ENCODE measurements around the gene PDCD2L.
A peak's percentile ranks its signal among the peaks of the same experiment; 100 is the strongest.

PDCD2L gene

DNA sequence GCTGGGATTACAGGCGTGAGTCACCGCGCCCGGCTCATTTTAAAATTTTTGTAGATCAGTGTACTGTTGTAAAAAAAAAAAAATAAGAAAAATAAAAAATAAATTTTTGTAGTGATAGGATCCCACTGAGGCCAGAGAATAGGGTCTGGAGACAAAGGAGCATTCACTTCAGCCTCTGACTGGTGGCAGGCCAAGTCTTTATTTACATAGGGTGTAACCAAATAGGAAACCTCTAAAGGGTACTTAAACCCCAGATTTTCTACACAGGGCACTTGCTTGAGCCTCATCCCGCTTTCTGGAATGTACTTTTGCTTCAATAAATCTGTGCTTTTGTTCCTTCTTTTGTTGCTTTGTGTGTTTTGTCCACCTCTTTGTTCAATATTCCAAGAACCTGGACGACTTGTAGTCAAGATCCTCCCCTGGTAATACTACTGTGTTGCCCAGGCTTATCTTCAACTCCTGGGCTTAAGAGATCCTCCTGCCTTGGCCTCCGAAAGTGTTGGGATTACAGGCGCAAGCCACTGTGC, 2.1 kb upstream of the PDCD2L start:
- no peak overlapping the region for H3K27ac ChIP-seq
- TF ChIP-seq, protein P1, sequence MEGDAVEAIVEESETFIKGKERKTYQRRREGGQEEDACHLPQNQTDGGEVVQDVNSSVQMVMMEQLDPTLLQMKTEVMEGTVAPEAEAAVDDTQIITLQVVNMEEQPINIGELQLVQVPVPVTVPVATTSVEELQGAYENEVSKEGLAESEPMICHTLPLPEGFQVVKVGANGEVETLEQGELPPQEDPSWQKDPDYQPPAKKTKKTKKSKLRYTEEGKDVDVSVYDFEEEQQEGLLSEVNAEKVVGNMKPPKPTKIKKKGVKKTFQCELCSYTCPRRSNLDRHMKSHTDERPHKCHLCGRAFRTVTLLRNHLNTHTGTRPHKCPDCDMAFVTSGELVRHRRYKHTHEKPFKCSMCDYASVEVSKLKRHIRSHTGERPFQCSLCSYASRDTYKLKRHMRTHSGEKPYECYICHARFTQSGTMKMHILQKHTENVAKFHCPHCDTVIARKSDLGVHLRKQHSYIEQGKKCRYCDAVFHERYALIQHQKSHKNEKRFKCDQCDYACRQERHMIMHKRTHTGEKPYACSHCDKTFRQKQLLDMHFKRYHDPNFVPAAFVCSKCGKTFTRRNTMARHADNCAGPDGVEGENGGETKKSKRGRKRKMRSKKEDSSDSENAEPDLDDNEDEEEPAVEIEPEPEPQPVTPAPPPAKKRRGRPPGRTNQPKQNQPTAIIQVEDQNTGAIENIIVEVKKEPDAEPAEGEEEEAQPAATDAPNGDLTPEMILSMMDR (IDR thresholded peaks at IDR 0.05; ENCODE audit: low read depth, low read length) = no peak
- no peaks in the 10 kb centered on the region for H3K27me3 ChIP-seq (ENCODE audit: insufficient read depth, low read depth, severe bottlenecking)
- DNase-seq = no peak
- H3K4me3 ChIP-seq (ENCODE audit: low read depth, low read length) = no peak overlapping the region
- H3K9me3 ChIP-seq (ENCODE audit: severe bottlenecking) = no peaks in the 10 kb centered on the region
- peaks cover 29% of the 10 kb centered on the region for H3K36me3 ChIP-seq

DNA sequence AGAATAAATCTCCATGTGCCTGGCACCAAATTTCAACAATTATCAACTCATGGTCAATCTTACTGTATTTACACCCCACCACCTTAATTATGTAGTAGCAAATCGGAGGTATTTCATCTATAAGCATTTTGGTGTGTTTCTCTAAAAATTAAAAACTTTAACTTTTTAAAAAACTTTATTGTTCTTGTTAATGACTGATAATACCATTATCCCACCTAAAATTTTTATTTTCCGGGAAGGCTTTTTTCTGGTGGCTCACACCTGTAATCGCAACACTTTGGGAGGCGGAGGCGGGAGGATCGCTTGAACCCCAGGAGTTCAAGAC, 453 bp upstream of the PDCD2L start:
- Histone ChIP-seq H3K27me3 (ENCODE audit: insufficient read depth, low read depth, severe bottlenecking) (no peaks in the 10 kb centered on the region), H3K36me3 (peaks cover 32% of the 10 kb centered on the region), H3K27ac (peak overlapping the region; percentile 66), H3K9me3 (ENCODE audit: severe bottlenecking) (no peaks in the 10 kb centered on the region), H3K4me3 (ENCODE audit: low read depth, low read length) (peak overlapping the region; percentile 87)
- DNase-seq = no peak
- TF ChIP-seq, protein P1 (IDR thresholded peaks at IDR 0.05; ENCODE audit: low read depth, low read length) = no peak

DNA sequence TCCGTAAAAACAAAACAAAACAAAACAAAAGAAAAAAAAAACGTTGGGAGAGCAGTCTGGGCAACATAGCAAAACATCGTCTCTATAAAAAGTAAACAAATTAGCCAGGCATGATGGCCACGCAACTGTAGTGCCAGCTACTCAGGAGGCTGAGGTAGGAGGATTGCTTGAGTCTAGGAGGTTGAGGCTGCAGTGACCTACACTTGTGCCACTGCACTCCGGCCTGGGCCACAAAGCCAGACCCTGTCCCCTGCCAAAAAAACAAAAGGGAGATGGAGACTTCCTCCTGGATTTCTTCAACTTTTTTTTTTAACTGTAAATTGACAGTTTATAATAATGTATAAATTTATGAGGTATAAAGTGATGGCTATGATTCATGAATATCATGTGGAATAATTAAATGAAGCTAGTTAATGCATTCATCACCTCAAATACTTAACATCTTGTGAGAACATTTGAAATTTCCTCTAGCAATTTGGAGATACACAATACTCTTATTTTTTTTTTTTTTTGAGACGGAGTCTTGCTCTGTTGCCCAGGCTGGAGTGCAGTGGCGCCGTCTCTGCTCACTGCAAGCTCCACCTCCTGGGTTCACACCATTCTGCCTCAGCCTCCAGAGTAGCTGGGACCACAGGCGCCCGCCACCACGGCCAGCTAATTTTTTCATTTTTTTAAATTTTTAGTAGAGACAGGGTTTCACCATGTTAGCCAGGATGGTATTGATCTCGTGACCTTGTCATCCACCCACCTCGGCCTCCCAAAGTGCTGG, 1.9 kb downstream of the PDCD2L start:
- H3K4me3 ChIP-seq (ENCODE audit: low read depth, low read length) = no peak overlapping the region
- H3K27ac ChIP-seq = no peak overlapping the region
- peaks cover 32% of the 10 kb centered on the region for H3K36me3 ChIP-seq
- H3K27me3 ChIP-seq (ENCODE audit: insufficient read depth, low read depth, severe bottlenecking) = no peaks in the 10 kb centered on the region
- H3K9me3 ChIP-seq (ENCODE audit: severe bottlenecking) = no peaks in the 10 kb centered on the region
- TF ChIP-seq, protein P1 (IDR thresholded peaks at IDR 0.05; ENCODE audit: low read depth, low read length) = no peak
- no peak for DNase-seq

DNA sequence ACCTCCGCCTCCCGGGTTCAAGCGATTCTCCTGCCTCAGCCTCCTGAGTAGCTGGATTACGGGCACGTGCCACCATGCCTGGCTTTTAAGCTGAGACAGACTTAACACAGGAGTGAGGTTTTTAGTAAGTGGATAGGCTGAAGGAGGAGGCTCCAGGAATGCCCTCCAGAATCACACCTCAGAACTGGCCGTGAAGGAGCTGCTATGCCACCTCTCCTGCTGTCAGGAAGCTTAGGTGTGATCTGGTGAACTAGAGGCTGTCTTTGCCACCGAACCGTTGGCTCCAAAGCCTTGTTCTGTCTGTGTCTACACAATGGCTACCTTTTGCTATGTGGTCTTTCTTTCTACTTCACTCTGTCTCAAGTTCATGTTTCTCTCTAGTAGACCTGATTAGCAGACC, 4.2 kb downstream of the PDCD2L start:
- TF ChIP-seq, protein P1 (IDR thresholded peaks at IDR 0.05; ENCODE audit: low read depth, low read length) = no peak
- Histone ChIP-seq H3K4me3 (ENCODE audit: low read depth, low read length) (no peak overlapping the region), H3K9me3 (ENCODE audit: severe bottlenecking) (no peaks in the 10 kb centered on the region), H3K36me3 (peaks cover 42% of the 10 kb centered on the region), H3K27me3 (ENCODE audit: insufficient read depth, low read depth, severe bottlenecking) (no peaks in the 10 kb centered on the region), H3K27ac (no peak overlapping the region)
- DNase-seq = no peak

- peaks cover 51% of the 10 kb centered on the region for H3K36me3 ChIP-seq
- DNase-seq = no peak
These were observed 5.3 kb downstream of the PDCD2L start for GRCh38 chr19:34409189-34410164.

More at GRCh38 chr19:34409189-34410164, 5.3 kb downstream of the PDCD2L start:
- Histone ChIP-seq H3K27ac (no peak overlapping the region), H3K4me3 (ENCODE audit: low read depth, low read length) (no peak overlapping the region), H3K27me3 (ENCODE audit: insufficient read depth, low read depth, severe bottlenecking) (no peaks in the 10 kb centered on the region), H3K9me3 (ENCODE audit: severe bottlenecking) (no peaks in the 10 kb centered on the region)
- TF ChIP-seq, protein P1 (IDR thresholded peaks at IDR 0.05; ENCODE audit: low read depth, low read length) = no peak

All from WERI-Rb-1 (cell line).